ENCODE measurements around the gene PTPRF.
"Not testable (repeated sequence)": the region's sequence is repeated elsewhere in the genome, so short reads cannot be mapped to it uniquely, and the experiment has no call there.

The PTPRF gene

GRCh38 chr1:43637267-43637666 lies 106.6 kb downstream of the PTPRF start:
- no peak for DNase-seq
- Histone ChIP-seq H3K36me3 (no peaks in the 10 kb centered on the region), H3K27me3 (peaks cover 0 to 12% of the 10 kb centered on the region in 2 donors), H3K9me3 (no peaks in the 10 kb centered on the region), H3K4me1 (no peaks in the 10 kb centered on the region), H3K4me3 (no peak overlapping the region), H3K27ac (no peak overlapping the region)
- TF ChIP-seq CTCF (IDR thresholded peaks at IDR 0.05) = no peak
- intact Hi-C loops (cut with DNase I; ENCODE audit: low total_unique reads) = no loop called here

DNA sequence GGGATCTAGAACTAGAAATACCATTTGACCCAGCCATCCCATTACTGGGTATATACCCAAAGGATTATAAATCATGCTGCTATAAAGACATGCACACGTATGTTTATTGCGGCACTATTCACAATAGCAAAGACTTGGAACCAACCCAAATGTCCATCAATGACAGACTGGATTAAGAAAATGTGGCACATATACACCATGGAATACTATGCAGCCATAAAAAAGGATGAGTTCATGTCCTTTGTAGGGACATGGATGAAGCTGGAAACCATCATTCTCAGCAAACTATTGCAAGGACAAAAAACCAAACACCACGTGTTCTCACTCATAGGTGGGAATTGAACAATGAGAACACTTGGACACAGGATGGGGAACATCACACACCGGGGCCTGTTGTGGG lies 107.7 kb downstream of the PTPRF start:
- DNase-seq; H3K9me3 ChIP-seq; H3K36me3 ChIP-seq; H3K4me1 ChIP-seq; H3K4me3 ChIP-seq; H3K27ac ChIP-seq; intact Hi-C loops (cut with DNase I; ENCODE audit: low total_unique reads): not testable (repeated sequence)
- H3K27me3 ChIP-seq = peaks cover 0 to 12% of the 10 kb centered on the region in 2 donors

GRCh38 chr1:43639976-43640794 lies 109.5 kb downstream of the PTPRF start:
- peaks cover 0 to 12% of the 10 kb centered on the region in 2 donors for H3K27me3 ChIP-seq
- no peaks in the 10 kb centered on the region for H3K9me3 ChIP-seq
- H3K4me3 ChIP-seq = no peak overlapping the region
- H3K27ac ChIP-seq = no peak overlapping the region
- DNase-seq = no peak
- intact Hi-C loops (cut with DNase I; ENCODE audit: low total_unique reads) = no loop called here
- TF ChIP-seq CTCF (IDR thresholded peaks at IDR 0.05) = no peak
- no peaks in the 10 kb centered on the region for H3K36me3 ChIP-seq
- no peaks in the 10 kb centered on the region for H3K4me1 ChIP-seq

DNA sequence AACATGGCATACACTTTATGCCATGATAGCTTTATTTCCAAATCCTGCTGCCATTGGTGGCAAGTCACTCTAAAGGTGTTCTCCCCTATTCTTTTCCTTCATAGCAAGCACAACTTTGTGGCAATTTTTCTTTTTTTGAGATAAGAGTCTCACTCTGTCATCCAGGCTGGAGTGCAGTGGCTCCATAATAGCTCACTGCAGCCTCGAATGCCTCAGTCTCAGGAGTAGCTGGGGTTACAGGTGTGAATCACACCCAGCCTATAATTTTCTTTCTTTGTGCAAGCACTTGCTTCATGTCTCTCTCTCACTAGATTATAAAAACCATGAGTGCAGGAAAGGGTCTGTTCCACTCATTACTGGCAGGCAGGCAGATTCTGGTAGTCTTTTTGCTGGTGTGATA lies 113.9 kb downstream of the PTPRF start:
- Histone ChIP-seq H3K4me1 (peaks cover 0 to 6% (median 2%) of the 10 kb centered on the region in 4 donors), H3K27me3 (peaks cover 0 to 7% of the 10 kb centered on the region in 2 donors), H3K36me3 (no peaks in the 10 kb centered on the region), H3K4me3 (no peak overlapping the region), H3K27ac (no peak overlapping the region), H3K9me3 (no peaks in the 10 kb centered on the region)
- intact Hi-C loops (cut with DNase I; ENCODE audit: low total_unique reads) = no loop called here
- DNase-seq = no peak
- no peak for TF ChIP-seq CTCF (IDR thresholded peaks at IDR 0.05)

DNA sequence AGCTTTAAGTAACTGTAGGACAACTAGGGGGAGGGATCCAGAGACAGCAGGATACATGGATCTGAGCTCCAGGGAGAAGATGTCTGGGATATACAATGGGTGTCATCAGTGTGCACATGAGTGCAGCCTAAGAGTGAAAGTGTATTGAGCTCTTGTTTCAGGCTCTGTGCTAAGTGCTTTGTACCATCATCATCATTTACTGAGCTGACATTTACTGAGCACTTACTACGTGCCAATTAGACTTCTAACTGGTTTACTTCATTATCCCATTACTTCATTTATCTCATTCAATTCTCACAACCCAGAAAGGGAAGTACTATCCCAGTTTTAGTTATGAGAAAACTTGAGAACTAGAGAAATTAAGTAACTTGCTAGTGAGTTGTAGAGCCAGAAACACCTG lies 114.8 kb downstream of the PTPRF start:
- DNase-seq = no peak
- intact Hi-C loops (cut with DNase I; ENCODE audit: low total_unique reads) = no loop called here
- Histone ChIP-seq H3K9me3 (no peaks in the 10 kb centered on the region), H3K4me3 (no peak overlapping the region), H3K4me1 (peaks cover 0 to 6% (median 2%) of the 10 kb centered on the region in 4 donors), H3K27me3 (peaks cover 0 to 4% of the 10 kb centered on the region in 2 donors), H3K27ac (no peak overlapping the region), H3K36me3 (no peaks in the 10 kb centered on the region)
- no peak for TF ChIP-seq CTCF (IDR thresholded peaks at IDR 0.05)

DNA sequence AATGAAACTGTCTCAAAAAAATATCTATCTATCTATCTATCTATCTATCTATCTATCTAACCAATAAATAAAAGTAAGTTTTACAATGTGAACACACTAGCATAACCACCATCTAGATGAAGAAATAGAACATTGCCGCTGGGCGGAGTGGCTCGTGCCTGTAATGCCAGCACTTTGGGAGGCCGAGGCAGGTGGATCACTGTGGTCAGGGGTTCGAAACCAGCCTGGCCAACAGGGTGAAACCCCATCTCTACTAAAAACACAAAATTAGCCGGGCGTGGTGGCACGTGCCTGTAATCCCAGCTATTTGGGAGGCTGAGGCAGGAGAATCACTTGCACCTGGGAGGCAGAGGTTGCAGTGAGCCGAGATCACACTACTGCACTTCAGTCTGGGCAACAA lies 116.6 kb downstream of the PTPRF start:
- H3K27me3 ChIP-seq; DNase-seq; H3K36me3 ChIP-seq; H3K9me3 ChIP-seq; intact Hi-C loops (cut with DNase I; ENCODE audit: low total_unique reads); H3K4me3 ChIP-seq; H3K27ac ChIP-seq: not testable (repeated sequence)
- H3K4me1 ChIP-seq = peaks cover 0 to 21% (median 14%) of the 10 kb centered on the region in 4 donors

All from tibial artery (tissue), 4 donors.